Muscle of back (tissue), 11 donors: ENCODE measurements around the gene C1orf35. TPM values are rescaled to one million over a fixed set of nuclear protein-coding genes. Genes with fewer than 3 reads are reported as not detected.

ENCODE experiments used
- DNase-seq, 3 donors: peaks; one replicate each; pipeline versions ENCODE4 v3.0.0 to v3.0.0-alpha.2; 2013
- polyA plus RNA-seq, 10 donors: library from polyadenylated mRNA; unstranded; fragments of 120-200 nt; gene quantifications; one replicate each; pipeline ENCODE4 v1.2.1, GENCODE V29; 2013; ENCODE audit not compliant: insufficient read length in 10 of 10

C1orf35 gene
- polyA plus RNA-seq, 10 donors = 8.0 to 12.1 (median 10.2) TPM

GRCh38 chr1:228065543-228066347, 37.4 kb downstream of the C1orf35 start:
- DNase-seq = no peak

- no peak for DNase-seq
Observed at GRCh38 chr1:228064741-228065542, 38.2 kb downstream of the C1orf35 start.

GRCh38 chr1:228064296-228064695, 38.8 kb downstream of the C1orf35 start:
- DNase-seq = no peak

DNA sequence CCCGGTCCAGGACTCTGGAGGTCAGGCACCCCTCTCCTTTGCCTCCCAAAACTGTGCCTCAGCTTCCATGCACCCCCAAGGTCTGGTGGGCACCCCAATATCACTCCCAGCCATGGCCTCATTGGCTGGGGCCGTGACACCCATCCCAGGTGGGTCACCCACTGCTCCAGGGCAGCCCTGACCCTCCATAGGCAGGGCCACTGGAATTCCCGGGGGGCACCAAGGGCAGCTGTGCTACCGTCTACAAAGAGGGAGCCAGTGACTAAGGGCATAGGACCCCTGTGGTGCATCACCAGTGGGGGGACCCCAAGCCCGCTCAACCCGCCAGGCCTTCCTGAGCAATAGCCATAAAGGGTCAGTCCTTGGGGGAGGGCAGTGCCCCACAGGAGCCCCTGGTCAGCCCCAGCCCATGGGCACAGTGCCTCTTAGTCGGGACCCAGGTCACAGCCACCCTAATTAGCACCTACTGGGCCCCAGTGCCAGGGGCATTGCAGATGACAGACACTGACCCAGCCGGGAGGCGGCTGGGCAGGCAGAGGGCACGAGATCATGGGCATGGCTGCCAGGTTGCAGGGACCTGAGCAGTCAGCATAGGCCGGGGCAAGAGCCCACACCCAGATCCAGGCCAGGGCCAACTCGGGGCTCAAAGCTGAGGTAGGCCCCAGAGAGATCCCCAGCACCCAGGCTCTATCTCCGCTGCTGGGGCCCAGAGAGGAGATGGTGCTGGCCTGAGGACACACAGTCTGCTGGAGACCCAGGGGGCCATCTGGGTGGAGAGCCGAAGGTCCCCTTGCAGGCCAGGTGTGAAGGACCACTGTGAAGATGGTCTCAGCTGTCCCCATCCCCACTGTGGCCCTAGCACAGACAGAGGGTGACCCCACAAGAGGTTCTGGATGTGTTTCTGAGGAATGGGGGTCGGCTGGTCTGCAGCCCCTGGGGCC, 39.6 kb downstream of the C1orf35 start:
- no peak for DNase-seq

DNA sequence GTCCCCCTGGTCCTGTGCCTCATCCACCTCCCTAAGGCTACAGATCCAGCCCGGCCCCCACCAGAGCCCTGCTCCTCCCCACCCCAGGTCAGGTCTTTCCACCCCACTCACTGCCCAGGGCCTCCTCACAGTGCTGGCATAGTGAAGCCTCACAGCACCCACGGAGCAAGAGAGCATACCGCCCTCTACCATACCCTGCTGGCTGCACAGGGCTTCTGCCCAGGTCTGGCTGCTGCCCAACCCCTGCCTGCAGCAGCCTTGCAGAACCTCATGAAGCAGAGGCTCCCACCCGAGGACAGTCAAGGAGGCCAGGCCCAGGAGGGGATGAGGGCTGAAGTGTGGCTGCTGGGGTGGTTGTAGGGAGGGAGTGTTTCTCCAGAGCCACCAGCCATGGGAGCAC, 40.3 kb downstream of the C1orf35 start:
- DNase-seq = no peak

DNA sequence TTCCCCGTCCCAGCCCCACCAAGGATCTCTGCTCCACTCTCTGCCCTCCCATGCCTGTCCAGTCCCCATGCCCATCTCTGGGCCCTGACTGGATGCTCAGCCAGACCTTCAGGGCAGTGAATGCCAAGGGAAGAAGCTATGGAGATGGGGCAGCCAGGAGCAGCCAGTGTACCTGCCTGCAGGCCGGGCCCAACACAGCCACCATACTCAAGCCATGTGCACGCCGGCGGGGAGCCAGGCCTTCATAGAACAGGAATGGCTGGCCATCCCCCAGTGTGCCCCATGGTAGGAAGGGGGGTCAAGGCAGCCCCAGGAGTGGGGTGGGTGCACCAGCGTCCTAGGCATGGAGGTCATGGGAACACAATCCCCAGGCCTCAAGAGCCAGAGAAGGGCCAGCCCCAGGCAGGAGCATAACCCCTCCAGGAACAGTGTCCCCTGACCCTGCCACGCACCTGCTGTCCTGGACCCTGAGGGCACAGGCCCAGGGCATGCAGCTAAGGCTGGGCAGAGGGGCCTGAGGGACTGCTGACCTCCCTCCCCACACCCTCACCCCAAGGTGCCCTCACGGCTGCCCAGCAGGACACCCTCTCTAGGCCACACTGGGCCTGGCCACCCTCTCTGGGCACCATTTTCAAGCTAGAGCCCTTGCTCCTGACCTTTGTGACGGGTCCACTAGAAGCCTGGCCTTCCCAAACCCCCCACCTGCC, 40.9 kb downstream of the C1orf35 start:
- DNase-seq = no peak

- no peak for DNase-seq
Observed at GRCh38 chr1:228061411-228062084, 41.6 kb downstream of the C1orf35 start.

DNA sequence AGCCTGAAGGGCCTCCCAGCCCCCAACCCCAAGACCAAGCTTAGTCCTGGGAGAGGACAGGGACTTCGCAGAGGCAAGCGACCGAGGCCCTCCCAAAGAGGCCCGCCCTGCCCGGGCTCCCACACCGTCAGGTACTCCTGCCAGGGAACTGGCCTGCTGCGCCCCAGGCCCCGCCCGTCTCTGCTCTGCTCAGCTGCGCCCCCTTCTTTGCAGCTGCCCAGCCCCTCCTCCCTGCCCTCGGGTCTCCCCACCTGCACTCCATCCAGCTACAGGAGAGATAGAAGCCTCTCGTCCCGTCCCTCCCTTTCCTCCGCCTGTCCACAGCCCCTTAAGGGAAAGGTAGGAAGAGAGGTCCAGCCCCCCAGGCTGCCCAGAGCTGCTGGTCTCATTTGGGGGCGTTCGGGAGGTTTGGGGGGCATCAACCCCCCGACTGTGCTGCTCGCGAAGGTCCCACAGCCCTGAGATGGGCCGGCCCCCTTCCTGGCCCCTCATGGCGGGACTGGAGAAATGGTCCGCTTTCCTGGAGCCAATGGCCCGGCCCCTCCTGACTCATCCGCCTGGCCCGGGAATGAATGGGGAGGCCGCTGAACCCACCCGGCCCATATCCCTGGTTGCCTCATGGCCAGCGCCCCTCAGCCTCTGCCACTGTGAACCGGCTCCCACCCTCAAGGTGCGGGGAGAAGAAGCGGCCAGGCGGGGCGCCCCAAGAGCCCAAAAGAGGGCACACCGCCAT, 42.5 kb downstream of the C1orf35 start:
- peak in 1 of 3 donors; percentile 48 for DNase-seq

DNA sequence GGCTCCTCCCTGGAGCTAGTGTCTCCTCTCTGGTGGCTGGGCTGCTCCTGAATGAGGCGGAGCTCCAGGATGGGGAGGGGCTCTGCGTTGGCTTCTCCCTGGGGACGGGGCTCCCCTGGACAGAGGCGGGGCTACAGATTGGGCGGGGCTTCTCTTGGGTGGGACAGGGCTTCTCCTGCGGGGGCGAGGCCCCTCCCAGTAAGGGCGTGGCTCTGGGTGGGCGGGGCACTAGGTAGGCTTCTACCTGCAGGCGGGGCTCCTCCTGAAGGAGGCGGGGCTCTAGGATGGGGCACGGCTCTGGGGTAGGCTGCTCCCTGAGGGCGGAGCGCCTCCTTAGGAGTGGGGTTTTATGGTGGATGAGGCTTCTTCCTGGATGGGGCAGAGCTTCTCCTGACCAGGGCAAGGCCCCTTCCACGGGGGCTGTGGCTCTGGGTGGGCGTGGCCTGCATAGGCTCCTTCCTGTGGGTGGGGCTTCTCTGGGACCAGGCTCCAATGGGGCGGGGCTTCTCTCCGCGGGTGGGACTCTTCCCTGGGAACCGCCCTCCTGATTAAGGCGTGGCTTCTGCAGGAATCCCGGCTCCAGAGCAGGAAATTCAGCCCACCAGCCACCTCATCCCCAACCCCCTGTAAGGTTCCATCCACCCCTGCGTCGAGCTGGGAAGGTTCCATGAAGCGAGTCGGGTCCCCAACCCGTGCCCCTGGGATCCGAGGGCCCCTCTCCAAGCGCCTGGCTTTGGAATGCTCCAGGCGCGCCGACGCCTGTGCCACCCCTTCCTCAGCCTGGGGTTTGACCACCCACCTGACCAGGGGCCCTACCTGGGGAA, 43.3 kb downstream of the C1orf35 start:
- peak in 1 of 3 donors; percentile 22 for DNase-seq

- peak in 1 of 3 donors; percentile 14 for DNase-seq
Observed at GRCh38 chr1:228058949-228059633, 44.0 kb downstream of the C1orf35 start.

GRCh38 chr1:228058172-228058948, 44.8 kb downstream of the C1orf35 start:
- no peak for DNase-seq

Other genes with a start within 250 kb of the C1orf35 start
- gene WNT9A, start 155.4 kb downstream of the C1orf35 start, polyA plus RNA-seq = 1 to 10 TPM; 4.1 to 9.4 (median 7.2) TPM
- gene WNT3A, start 96.3 kb downstream of the C1orf35 start, polyA plus RNA-seq = under 1 TPM in 2 of 10 donors, not detected in 8; 0.55 to 0.95 TPM
- gene ARF1, start 20.6 kb downstream of the C1orf35 start, polyA plus RNA-seq = 100 to 1,000 TPM; 217 to 314 (median 245) TPM
- gene MRPL55, start 6.0 kb upstream of the C1orf35 start, polyA plus RNA-seq = 10 to 100 TPM; 21.6 to 34.4 (median 27.2) TPM
- gene GUK1, start 37.0 kb upstream of the C1orf35 start, polyA plus RNA-seq = 100 to 1,000 TPM in 7 of 10 donors, 10 to 100 TPM in 3; 96.6 to 185 (median 139) TPM
- 1 to 10 TPM in 3 of 10 donors, under 1 TPM in 7; 0.62 to 1.5 (median 0.83) TPM for gene GJC2, start 46.6 kb upstream of the C1orf35 start, polyA plus RNA-seq
- 1 to 10 TPM; 3.6 to 5.7 (median 4.3) TPM for gene IBA57, start 62.5 kb upstream of the C1orf35 start, polyA plus RNA-seq
- gene OBSCN, start 104.7 kb upstream of the C1orf35 start, polyA plus RNA-seq = 100 to 1,000 TPM; 179 to 336 (median 279) TPM